Mucosa of descending colon (tissue), 3 donors: Measurements from ENCODE around the gene ARV1. TPM values are rescaled to one million over a fixed set of nuclear protein-coding genes. Genes with fewer than 3 reads are reported as not detected.
"Not testable (repeated sequence)": the region's sequence is repeated elsewhere in the genome, so short reads cannot be mapped to it uniquely, and the experiment has no call there.

Source experiments
- ATAC-seq: fragments of 200-7000 bp; cut with Tn5 transposase; one replicate; pipeline ENCODE4 v1.9.1; 2020; ENCODE audit warnings: mild to moderate bottlenecking, moderate library complexity
- DNase-seq, 3 donors: peaks; one replicate each; pipeline ENCODE4 v3.0.0-alpha.2; 2020
- H3K36me3 ChIP-seq: fragments of 200-600 bp; one replicate; pipeline ENCODE4 v1.8.0; 2021; ENCODE audit warnings: low read depth, mild to moderate bottlenecking
- H3K4me1 ChIP-seq: fragments of 200-600 bp; one replicate; pipeline ENCODE4 v1.8.0; 2021; ENCODE audit warnings: low read depth, mild to moderate bottlenecking
- H3K4me3 ChIP-seq: fragments of 200-600 bp; one replicate; pipeline ENCODE4 v1.8.0; 2021; ENCODE audit warnings: mild to moderate bottlenecking
- H3K9me3 ChIP-seq: fragments of 200-600 bp; one replicate; pipeline ENCODE4 v1.8.0; 2021; ENCODE audit warnings: mild to moderate bottlenecking
- intact Hi-C, 2 donors: fragments of 100-400 bp; cut with DNase I in 1 of 2; cut with micrococcal nuclease in 1 of 2; formaldehyde crosslinking; loops; one replicate each; pipeline versions ENCODE4 v1.11.0 to v1.11.1; 2022; cut with DNase I, micrococcal nuclease
- total RNA-seq, 3 donors: library from RNA; stranded (reverse); fragmentation: NEBNext Ultra II Directional in 2 of 3; extraction: Animal tissue kit (Norgen Biotek cat#: 25700) in 2 of 3; gene quantifications; one replicate each; pipeline versions ENCODE4 v1.2.1 to v1.2.4, GENCODE V29; 2021 to 2023
- TF ChIP-seq, protein P1 (sequence below): fragments of 200-600 bp; IDR thresholded peaks from one replicate; pipeline ENCODE4 v1.8.0; 2022; ENCODE audit warnings: antibody characterized with exemption, mild to moderate bottlenecking
- donor health status: DM: no; HTN: no; CAD: no; lungs with moderate emphysema.
- donor health status: DM: no; HTN: no; CAD: no.
- donor health status: DM: no; HTN: yes; CAD: no.

ARV1 gene
- total RNA-seq, 3 donors from 2014 or later, result 22.4 to 33.2 (median 30.3) TPM

DNA sequence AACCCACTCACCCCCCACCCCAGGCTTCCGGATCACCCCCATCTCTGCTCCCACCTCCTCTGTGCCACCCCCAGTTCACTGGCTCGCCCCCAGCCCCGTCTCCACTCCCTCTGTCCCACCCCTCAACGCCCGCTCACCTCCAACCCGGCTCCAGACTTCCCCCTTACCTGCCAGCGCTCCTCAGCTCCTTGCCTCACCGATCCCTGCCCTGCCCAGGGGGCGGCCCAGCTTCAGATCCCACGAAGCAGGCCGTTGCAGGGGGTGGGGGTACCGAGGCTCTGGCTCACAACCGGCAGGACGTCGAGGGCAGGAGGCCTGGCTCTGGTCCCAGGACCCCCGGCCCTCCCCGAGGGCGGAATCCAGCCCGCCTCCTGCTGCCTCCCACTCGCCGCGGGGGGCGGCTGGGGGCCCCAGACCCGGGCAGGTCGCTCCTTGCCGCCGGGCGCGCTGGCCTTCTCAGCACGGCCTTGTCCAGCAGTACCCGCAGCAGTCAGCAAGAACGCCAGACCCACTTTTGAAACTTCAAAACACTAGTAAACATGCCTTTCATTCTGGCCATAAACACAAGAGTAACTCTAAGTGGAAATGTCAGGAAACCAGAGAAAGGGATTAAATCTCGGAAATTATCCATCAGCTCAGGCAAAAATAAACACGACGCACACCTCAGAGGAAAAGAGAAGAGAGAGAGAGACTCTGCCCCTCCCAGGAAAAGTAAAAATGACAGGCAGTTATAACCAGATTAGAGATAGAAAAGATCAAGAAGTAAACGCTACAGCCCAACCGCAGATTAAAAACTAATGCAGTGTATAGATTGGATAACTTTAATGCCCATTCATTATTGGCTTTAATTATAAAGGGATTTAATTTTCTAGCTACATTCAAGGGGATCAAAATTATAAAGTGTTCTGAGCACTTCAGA is 62.2 kb downstream of the ARV1 start:
- intact Hi-C loops, result no loop called here
- Histone ChIP-seq H3K9me3 (no peaks in the 10 kb centered on the region), H3K4me1 (peaks cover 8% of the 10 kb centered on the region), H3K36me3 (no peaks in the 10 kb centered on the region), H3K4me3 (no peak overlapping the region)
- DNase-seq, result peak in 2 of 3 donors; percentile 8 to 45
- ATAC-seq, result peak; percentile 28
- TF ChIP-seq, protein P1, sequence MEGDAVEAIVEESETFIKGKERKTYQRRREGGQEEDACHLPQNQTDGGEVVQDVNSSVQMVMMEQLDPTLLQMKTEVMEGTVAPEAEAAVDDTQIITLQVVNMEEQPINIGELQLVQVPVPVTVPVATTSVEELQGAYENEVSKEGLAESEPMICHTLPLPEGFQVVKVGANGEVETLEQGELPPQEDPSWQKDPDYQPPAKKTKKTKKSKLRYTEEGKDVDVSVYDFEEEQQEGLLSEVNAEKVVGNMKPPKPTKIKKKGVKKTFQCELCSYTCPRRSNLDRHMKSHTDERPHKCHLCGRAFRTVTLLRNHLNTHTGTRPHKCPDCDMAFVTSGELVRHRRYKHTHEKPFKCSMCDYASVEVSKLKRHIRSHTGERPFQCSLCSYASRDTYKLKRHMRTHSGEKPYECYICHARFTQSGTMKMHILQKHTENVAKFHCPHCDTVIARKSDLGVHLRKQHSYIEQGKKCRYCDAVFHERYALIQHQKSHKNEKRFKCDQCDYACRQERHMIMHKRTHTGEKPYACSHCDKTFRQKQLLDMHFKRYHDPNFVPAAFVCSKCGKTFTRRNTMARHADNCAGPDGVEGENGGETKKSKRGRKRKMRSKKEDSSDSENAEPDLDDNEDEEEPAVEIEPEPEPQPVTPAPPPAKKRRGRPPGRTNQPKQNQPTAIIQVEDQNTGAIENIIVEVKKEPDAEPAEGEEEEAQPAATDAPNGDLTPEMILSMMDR, result no peak

DNA sequence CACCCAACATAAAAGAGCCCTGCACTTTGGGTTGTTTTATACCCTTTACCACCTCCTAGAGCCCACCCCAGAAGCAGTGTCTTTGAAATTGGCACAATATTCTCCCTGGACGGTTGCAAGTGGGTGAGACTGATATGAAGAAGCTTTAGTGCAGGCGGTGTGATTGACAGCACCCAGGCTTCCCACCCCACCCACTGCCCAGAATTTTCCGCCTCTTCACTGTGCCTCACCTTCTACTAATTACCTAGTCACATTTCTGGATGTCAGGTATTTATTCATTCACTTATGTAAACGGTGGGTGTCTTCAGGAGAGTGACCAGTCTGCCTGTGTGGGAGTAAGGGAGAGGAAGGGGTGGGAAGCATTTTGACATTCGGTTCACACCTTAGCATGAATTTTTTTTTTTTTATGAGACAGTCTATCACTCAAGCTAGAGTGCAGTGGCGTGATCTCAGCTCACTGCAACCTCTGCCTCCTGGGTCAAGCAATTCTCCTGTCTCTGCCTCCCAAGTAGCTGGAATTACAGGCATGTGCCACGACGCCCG is 62.9 kb downstream of the ARV1 start:
- ATAC-seq, result no peak
- TF ChIP-seq, protein P1, result no peak
- Histone ChIP-seq H3K4me3 (no peak overlapping the region), H3K4me1 (peaks cover 8% of the 10 kb centered on the region), H3K9me3 (no peaks in the 10 kb centered on the region), H3K36me3 (no peaks in the 10 kb centered on the region)
- DNase-seq, result no peak
- intact Hi-C loops, result no loop called here

DNA sequence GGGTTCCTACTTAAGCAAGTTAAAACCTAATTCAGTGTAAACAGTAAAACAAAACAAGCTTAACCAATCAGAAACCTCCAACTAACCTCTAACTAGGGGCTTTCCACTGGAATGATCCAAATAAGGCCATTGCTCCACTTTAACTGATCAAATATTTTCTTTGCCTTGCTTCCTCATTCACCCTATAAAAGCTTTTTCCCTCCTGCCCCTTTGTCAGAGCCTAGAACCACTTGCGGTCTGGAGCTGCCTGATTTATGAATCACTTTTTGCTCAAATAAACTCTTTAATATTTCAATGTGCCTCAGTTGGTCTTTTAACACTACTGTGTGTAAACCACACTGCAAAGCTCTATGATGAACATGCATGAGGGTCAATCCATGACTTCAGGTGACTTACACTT is 65.7 kb downstream of the ARV1 start:
- intact Hi-C loops, result no loop called here

DNA sequence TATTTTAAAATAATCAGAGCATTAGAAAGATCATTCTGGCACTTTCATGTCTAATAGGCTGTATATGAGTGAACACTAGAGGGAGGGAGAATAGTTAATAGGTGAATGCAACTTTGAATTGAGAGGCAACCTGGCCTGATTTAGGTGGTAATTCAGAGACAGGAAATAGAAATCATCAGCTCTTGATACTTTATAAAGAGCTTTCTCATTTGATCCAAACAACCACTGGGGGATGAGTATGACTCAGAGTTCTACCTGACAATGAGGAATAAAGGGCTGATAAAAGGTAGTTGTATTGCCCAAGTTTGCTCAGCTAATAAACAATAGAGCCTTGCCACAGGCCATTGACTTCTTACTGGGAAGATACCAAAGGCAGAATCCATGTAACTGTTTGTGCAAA is 66.4 kb downstream of the ARV1 start:
- ATAC-seq (no peak), DNase-seq (no peak)
- Histone ChIP-seq H3K9me3 (no peaks in the 10 kb centered on the region), H3K36me3 (no peaks in the 10 kb centered on the region), H3K4me1 (peaks cover 4% of the 10 kb centered on the region), H3K4me3 (no peak overlapping the region)
- intact Hi-C loops, result no loop called here
- TF ChIP-seq, protein P1, result no peak

More for the DNA sequence above, 65.7 kb downstream of the ARV1 start:
- Histone ChIP-seq H3K9me3 (no peaks in the 10 kb centered on the region), H3K4me3 (no peak overlapping the region), H3K36me3 (no peaks in the 10 kb centered on the region), H3K4me1 (peaks cover 4% of the 10 kb centered on the region)
- TF ChIP-seq, protein P1, result no peak
- DNase-seq (no peak), ATAC-seq (no peak)

DNA sequence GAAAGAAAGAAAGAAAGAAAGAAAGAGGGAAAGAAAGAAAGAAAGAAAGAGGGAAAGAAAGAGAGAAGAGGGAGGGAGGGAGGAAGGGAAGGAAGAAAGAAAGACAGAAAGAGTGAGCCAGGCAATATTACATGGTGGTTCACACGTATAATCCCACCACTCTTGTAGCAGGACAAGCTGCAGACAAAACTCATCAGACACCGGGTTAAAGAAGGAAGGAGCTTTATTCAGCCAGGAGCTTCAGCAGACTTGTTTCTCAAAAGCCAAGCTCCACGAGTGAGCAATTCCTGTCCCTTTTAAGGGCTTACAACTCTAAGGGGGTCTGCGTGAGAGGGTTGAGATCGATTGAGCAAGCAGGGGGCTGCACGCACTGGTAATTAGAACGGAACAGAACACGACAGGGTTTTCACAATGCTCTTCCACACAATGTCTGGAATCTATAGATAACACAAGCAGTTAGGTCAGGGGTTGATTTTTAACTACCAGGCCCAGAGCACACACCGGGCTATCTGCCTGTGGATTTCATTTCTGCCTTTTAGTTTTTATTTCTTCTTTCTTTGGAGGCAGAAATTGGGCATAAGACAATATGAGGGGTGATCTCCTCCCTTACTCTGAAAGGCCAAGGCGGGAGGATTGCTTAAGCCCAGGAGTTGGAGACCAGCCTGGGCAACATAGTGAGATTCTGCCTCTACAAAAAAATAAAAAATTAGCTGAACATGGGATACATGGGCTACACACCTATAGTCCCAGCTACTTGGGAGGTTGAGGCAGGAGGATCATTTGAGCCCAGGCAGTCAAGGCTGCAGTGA is 67.2 kb downstream of the ARV1 start:
- DNase-seq, H3K9me3 ChIP-seq, ATAC-seq, intact Hi-C loops, H3K4me3 ChIP-seq, H3K36me3 ChIP-seq, H3K4me1 ChIP-seq: not testable (repeated sequence)
